ENCODE measurements around the gene ZCCHC3. TPM values are rescaled to one million over a fixed set of nuclear protein-coding genes. Genes with fewer than 3 reads are reported as not detected.
"Not testable (repeated sequence)": the region's sequence is repeated elsewhere in the genome, so short reads cannot be mapped to it uniquely, and the experiment has no call there.

ZCCHC3 gene
- 10 to 100 TPM; 15.2 to 15.9 TPM for total RNA-seq

DNA sequence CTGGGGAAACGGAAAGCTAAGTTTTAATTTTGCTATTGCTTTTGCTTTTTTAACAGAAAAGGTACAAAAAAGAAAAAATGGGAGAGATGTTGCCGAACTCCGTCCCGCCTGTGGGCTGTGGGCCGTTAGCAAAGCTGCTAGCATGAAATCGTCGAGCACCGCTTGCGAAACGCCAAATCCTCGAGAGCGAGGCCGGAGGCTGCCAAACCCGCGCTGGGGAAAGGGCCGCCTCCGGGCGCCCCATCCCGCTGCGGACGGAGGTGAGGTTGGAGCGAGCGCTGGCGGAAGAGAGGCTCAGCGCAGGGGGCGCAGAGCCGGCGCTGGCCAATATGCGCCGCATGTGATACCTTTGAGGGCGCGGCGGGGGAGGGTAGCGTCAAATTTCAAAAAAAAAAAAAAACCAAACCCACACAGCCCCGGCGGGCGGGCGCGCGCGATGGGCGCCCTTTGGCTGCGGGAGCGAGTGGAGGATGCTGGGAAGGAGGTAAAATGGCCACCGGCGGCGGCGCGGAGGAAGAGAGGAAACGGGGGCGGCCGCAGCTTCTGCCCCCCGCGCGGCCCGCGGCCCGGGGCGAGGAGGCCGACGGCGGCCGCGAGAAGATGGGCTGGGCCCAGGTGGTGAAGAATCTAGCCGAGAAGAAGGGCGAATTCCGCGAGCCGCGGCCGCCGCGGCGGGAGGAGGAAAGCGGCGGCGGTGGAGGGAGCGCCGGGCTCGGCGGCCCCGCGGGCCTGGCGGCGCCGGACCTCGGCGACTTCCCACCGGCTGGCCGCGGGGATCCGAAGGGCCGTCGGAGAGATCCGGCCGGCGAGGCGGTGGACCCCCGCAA, at the start of gene ZCCHC3:
Gene ZCCHC3, plus strand, starts transcription at position 473 of the 827 bp plus-strand sequence. Its CDS starts 17 bp downstream, at position 490.
- CTCF ChIA-PET: interaction anchor here (1.0 to 2.3 kb wide), 3 partner anchors 13 to 33 kb away, joined by 3 to 6 read pairs (median 5); partner anchors contain the start of gene SOX12
- Mint-ChIP-seq H3K27me3 (no peaks in the 10 kb centered on the region), H3K4me1 (ENCODE audit: low read depth) (peaks cover 42% of the 10 kb centered on the region), H3K9me3 (no peaks in the 10 kb centered on the region), H3K27ac (peak within 1 kb of the TSS; percentile 96), H3K4me3 (peak within 1 kb of the TSS; percentile 88), H3K36me3 (peaks cover 23% of the 10 kb centered on the region)
- intact Hi-C loops (cut with micrococcal nuclease): loop anchor here (2.0 kb wide), 1 partner anchor 109 kb away; no protein-coding TSS in a partner anchor
- DNase-seq: peak; percentile 89
- POLR2A ChIA-PET: interaction anchor here (0.7 to 2.4 kb wide), 6 partner anchors 12 to 110 kb away, joined by 3 to 17 read pairs (median 4); partner anchors contain the start of gene SOX12

DNA sequence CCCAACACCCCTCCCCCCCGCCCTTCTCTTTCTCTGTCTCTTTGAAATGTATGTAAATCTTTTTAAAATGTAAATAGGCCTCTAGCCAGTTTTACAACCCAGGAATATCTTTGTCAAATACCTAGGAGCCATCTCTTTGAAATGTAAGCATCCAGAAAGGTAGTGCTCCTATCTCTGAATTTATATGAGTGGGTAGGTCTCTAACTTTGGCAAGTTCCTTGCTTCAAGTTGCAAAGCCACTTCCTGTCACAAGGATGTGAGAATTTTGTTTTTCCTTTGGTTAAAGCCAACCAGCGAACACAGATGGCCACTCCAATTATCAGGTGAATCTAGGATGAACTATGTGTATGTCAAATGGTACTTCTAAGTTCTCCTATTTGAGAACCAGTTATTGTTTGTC, 46.0 kb upstream of the ZCCHC3 start:
- DNase-seq: no peak
- Mint-ChIP-seq H3K36me3 (no peaks in the 10 kb centered on the region), H3K27me3 (no peaks in the 10 kb centered on the region), H3K27ac (no peak overlapping the region), H3K4me1 (ENCODE audit: low read depth) (peaks cover 5% of the 10 kb centered on the region), H3K4me3 (no peak overlapping the region), H3K9me3 (no peaks in the 10 kb centered on the region)
- ChIA-PET CTCF (no interaction called here), POLR2A (no interaction called here)
- intact Hi-C loops (cut with micrococcal nuclease): no loop called here

GRCh38 chr20:252801-253200, 44.6 kb upstream of the ZCCHC3 start:
- intact Hi-C loops (cut with micrococcal nuclease): no loop called here
- POLR2A ChIA-PET: no interaction called here
- Mint-ChIP-seq H3K4me3 (no peak overlapping the region), H3K4me1 (ENCODE audit: low read depth) (peaks cover 5% of the 10 kb centered on the region), H3K36me3 (no peaks in the 10 kb centered on the region), H3K9me3 (no peaks in the 10 kb centered on the region), H3K27me3 (no peaks in the 10 kb centered on the region), H3K27ac (no peak overlapping the region)
- DNase-seq: no peak
- CTCF ChIA-PET: interaction anchor here (1.3 kb wide), 1 partner anchor 14 kb away, joined by 4 read pairs; no protein-coding TSS in a partner anchor

- H3K36me3 Mint-ChIP-seq; H3K4me3 Mint-ChIP-seq; H3K9me3 Mint-ChIP-seq; H3K27ac Mint-ChIP-seq; DNase-seq; intact Hi-C loops (cut with micrococcal nuclease); POLR2A ChIA-PET; H3K27me3 Mint-ChIP-seq: not testable (repeated sequence)
- H3K4me1 Mint-ChIP-seq (ENCODE audit: low read depth): peaks cover 11% of the 10 kb centered on the region
- CTCF ChIA-PET: interaction anchor here (1.3 kb wide), 1 partner anchor 13 kb away, joined by 4 read pairs; no protein-coding TSS in a partner anchor
Observed at GRCh38 chr20:253447-253846, 43.9 kb upstream of the ZCCHC3 start.

DNA sequence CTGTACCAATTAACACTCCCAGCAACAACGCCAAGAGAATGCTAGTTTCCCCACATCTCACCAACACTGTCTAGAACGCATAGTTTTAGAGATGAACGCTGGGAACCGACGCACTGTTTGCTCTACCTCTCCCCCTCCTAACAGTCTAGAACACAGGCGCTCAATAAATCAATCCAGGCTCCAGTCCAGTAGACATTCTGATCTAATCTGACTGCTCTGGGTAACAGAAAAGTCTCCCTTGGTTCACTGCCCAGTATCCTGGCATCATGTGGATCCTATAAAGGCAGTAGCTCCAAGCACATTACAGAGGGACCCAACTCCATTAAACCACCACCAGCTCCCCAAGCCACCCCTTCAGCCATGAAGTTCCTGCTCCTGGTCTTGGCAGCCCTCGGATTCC, 40.0 kb upstream of the ZCCHC3 start, which contains the start of gene DEFB132:
Gene DEFB132, plus strand, starts transcription at position 306 of the 400 bp plus-strand sequence. Its CDS starts 55 bp downstream, at position 361.
- Mint-ChIP-seq H3K27ac (no peak within 1 kb of the TSS), H3K4me1 (ENCODE audit: low read depth) (peaks cover 14% of the 10 kb centered on the region)

DNA sequence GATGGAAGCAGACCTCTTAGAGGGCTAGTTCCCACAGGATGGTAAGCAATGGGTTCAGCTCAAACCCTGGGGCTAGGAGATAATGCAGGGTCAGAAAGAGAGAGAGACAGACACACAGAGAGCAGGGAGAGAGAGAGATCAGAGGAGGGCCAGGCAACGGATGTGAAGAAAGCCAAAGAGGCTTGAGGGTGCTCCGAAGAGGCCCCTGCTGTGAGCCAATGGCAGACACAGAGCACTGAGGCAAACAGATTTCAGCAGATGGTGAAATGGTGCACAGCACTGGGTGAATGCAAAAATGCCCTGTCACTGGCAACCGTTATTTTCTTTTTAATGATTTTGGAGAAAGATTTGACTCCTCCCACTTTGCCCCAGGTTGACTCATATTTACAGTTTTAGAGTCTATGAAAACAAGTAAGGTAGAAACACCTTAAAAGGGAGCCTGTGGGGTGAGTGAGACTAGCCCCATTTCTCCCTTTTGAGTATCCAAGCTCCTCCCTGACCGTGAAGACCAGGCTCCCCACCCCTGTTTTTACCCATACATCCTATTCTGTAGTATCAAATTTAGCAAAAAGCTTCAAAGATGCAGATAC, 39.0 kb upstream of the ZCCHC3 start:
- H3K27ac Mint-ChIP-seq: no peak overlapping the region
- H3K36me3 Mint-ChIP-seq: no peaks in the 10 kb centered on the region
- H3K9me3 Mint-ChIP-seq: no peaks in the 10 kb centered on the region
- no peak for DNase-seq
- H3K27me3 Mint-ChIP-seq: peaks cover 5% of the 10 kb centered on the region
- no peak overlapping the region for H3K4me3 Mint-ChIP-seq
- peaks cover 14% of the 10 kb centered on the region for H3K4me1 Mint-ChIP-seq (ENCODE audit: low read depth)
- ChIA-PET POLR2A (interaction anchor here (1.1 kb wide), 1 partner anchor 8 kb away, joined by 3 read pairs; no protein-coding TSS in a partner anchor), CTCF (interaction anchor here (0.7 to 2.5 kb wide), 4 partner anchors 8 to 72 kb away, joined by 3 to 19 read pairs (median 6); no protein-coding TSS in a partner anchor)
- intact Hi-C loops (cut with micrococcal nuclease): no loop called here

More for the DNA sequence above, 40.0 kb upstream of the ZCCHC3 start, which contains the start of gene DEFB132:
- Mint-ChIP-seq H3K27me3 (peaks cover 5% of the 10 kb centered on the region), H3K4me3 (no peak within 1 kb of the TSS), H3K36me3 (no peaks in the 10 kb centered on the region), H3K9me3 (no peaks in the 10 kb centered on the region)
- CTCF ChIA-PET: interaction anchor here (2.5 kb wide), 1 partner anchor 9 kb away, joined by 19 read pairs; no protein-coding TSS in a partner anchor
- intact Hi-C loops (cut with micrococcal nuclease): no loop called here
- POLR2A ChIA-PET: interaction anchor here (1.1 kb wide), 1 partner anchor 9 kb away, joined by 3 read pairs; no protein-coding TSS in a partner anchor
- DNase-seq: no peak

GRCh38 chr20:258963-259362, 38.4 kb upstream of the ZCCHC3 start:
- H3K4me3 Mint-ChIP-seq: no peak overlapping the region
- intact Hi-C loops (cut with micrococcal nuclease): no loop called here
- CTCF ChIA-PET: interaction anchor here (0.7 to 2.5 kb wide), 4 partner anchors 7 to 72 kb away, joined by 3 to 19 read pairs (median 6); no protein-coding TSS in a partner anchor
- H3K9me3 Mint-ChIP-seq: no peaks in the 10 kb centered on the region
- peak; percentile 33 for DNase-seq
- POLR2A ChIA-PET: no interaction called here
- H3K4me1 Mint-ChIP-seq (ENCODE audit: low read depth): peaks cover 14% of the 10 kb centered on the region
- H3K27me3 Mint-ChIP-seq: peaks cover 5% of the 10 kb centered on the region
- H3K36me3 Mint-ChIP-seq: no peaks in the 10 kb centered on the region
- H3K27ac Mint-ChIP-seq: no peak overlapping the region

GRCh38 chr20:259981-260380, 37.4 kb upstream of the ZCCHC3 start:
- peaks cover 14% of the 10 kb centered on the region for H3K4me1 Mint-ChIP-seq (ENCODE audit: low read depth)
- intact Hi-C loops (cut with micrococcal nuclease): no loop called here
- POLR2A ChIA-PET: no interaction called here
- CTCF ChIA-PET: no interaction called here
- peaks cover 5% of the 10 kb centered on the region for H3K27me3 Mint-ChIP-seq
- no peaks in the 10 kb centered on the region for H3K9me3 Mint-ChIP-seq
- no peak for DNase-seq
- no peak overlapping the region for H3K4me3 Mint-ChIP-seq
- no peak overlapping the region for H3K27ac Mint-ChIP-seq
- H3K36me3 Mint-ChIP-seq: no peaks in the 10 kb centered on the region

GRCh38 chr20:263701-264100, 33.7 kb upstream of the ZCCHC3 start:
- Mint-ChIP-seq H3K4me1 (ENCODE audit: low read depth) (peaks cover 16% of the 10 kb centered on the region), H3K36me3 (no peaks in the 10 kb centered on the region), H3K4me3 (no peak overlapping the region), H3K27me3 (peaks cover 9% of the 10 kb centered on the region), H3K9me3 (no peaks in the 10 kb centered on the region), H3K27ac (no peak overlapping the region)
- intact Hi-C loops (cut with micrococcal nuclease): no loop called here
- DNase-seq: no peak
- POLR2A ChIA-PET: no interaction called here
- CTCF ChIA-PET: interaction anchor here (1.0 to 1.3 kb wide), 4 partner anchors 22 to 173 kb away, joined by 3 to 5 read pairs (median 4); no protein-coding TSS in a partner anchor

DNA sequence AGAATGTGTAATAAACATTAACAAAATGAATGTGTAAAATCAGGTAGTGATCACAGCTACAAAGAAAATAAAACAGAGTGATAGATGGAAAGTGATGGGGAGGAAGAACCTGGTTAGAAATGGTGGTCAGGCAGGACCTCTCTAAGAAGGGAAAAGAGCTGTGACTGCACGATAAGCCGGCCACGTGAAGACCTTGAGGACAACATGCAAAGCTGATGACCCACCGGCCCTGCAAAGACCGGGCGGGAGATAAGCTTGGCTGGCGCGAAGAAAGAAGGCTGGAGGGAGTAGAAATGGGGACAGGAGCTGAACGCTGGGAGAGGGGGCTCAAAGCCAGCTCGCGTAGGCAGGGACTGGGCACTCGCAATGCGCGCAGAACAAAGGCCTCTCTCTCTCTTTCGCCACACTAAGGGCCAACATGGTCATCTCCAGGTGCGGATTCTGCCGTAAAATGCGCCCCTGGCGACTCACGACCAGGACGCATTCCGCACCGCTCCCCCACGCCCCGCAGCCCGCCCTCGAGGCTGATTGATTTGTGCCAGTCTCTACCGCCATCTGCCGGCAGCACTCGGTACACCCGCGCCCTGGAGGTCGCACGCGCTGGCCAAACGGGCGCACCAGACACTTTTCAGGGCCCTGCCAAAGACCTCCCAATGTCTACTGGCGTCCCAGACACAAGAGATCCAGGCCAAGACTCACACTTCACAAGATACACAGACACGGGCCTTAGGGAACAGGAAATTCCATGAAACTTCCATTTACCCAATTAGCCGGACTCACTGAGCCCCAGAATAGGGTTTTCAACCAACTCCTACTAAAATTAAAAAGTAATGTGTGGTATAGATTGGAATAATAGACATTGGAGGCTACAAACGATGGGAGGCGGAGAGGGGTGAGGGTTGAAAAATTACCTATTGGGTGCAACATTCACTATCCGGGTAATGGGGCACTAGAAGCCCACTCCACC, 30.5 kb upstream of the ZCCHC3 start:
- H3K4me3 Mint-ChIP-seq: peak overlapping the region; percentile 78
- H3K27me3 Mint-ChIP-seq: peaks cover 6% of the 10 kb centered on the region
- intact Hi-C loops (cut with micrococcal nuclease): loop anchor here (1.0 to 2.0 kb wide), 3 partner anchors 30 to 64 kb away; no protein-coding TSS in a partner anchor
- CTCF ChIA-PET: interaction anchor here (0.7 to 3.8 kb wide), 22 partner anchors 9 to 170 kb away, joined by 3 to 25 read pairs (median 4); partner anchors contain the start of genes DEFB129 and DEFB132
- peaks cover 10% of the 10 kb centered on the region for H3K4me1 Mint-ChIP-seq (ENCODE audit: low read depth)
- peak overlapping the region; percentile 25 for H3K27ac Mint-ChIP-seq
- DNase-seq: peak; percentile 93
- POLR2A ChIA-PET: interaction anchor here (1.0 to 1.6 kb wide), 2 partner anchors 9 to 31 kb away, joined by 3 to 9 read pairs; partner anchors contain the start of gene ZCCHC3
- H3K9me3 Mint-ChIP-seq: no peaks in the 10 kb centered on the region
- H3K36me3 Mint-ChIP-seq: no peaks in the 10 kb centered on the region

GRCh38 chr20:270517-270916, 26.9 kb upstream of the ZCCHC3 start:
- Mint-ChIP-seq H3K4me1 (ENCODE audit: low read depth) (peaks cover 10% of the 10 kb centered on the region), H3K9me3 (no peaks in the 10 kb centered on the region), H3K27ac (no peak overlapping the region), H3K27me3 (peaks cover 6% of the 10 kb centered on the region), H3K4me3 (no peak overlapping the region), H3K36me3 (no peaks in the 10 kb centered on the region)
- ChIA-PET POLR2A (no interaction called here), CTCF (no interaction called here)
- DNase-seq: no peak
- intact Hi-C loops (cut with micrococcal nuclease): no loop called here
